ENCODE data around the gene MPZL3.

MPZL3 gene

DNA sequence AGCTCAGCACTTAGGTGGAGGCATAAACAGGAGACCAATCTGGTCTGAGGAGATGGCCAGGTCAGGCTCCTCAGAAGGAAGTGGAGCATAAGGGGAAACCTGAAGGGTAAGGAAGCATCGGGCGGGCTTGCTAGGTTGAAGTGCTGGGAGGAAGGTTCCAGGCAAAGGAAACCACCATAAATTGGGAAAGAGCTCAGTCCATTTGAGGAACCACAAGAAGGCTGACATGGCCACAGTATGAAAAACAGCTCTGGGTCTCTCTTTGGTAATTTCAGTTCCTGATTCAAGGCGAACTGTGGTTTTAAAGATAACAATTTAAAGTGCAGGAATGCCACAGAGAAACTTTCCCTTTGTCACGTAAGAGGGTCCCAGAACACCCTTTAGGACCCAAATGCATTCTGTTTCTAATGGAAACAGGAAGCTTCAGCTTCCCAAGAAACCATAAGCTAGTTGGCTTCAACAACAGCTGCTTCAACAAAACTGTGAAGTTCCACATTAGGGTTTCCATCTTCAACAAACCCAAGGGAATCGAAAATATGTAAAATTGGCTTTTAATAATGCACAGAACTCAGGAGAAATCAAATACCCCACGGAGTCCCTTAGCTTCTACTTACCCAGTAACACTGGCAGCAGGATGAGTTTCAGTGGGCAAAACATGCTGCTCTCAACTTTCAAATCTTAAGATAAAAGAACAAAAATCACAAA is 37.8 kb downstream of the MPZL3 start:
- no peak for DNase-seq (ENCODE audit: low read depth, low spot score)
- no peak overlapping the region for H3K27ac ChIP-seq

DNA sequence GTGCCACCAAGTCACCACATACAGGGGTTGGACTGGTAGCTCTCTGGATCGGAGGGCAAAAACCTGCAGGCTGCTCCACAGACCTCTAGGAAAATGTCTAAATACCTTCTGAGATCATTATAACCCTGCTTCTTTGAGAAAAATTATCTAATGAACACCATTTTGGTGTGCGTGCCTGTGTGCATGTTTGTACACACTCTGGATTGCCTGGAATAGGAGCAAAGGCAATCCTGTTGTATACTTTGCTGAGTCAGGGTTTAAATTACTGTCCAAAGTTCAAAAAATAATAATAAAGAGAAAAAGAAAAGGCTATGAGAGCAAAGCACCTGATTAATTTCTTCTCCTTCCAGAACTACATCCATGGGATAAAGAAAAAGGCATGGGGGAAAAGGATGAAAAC is 38.4 kb downstream of the MPZL3 start:
- no peak overlapping the region for H3K27ac ChIP-seq
- no peak for DNase-seq (ENCODE audit: low read depth, low spot score)

DNA sequence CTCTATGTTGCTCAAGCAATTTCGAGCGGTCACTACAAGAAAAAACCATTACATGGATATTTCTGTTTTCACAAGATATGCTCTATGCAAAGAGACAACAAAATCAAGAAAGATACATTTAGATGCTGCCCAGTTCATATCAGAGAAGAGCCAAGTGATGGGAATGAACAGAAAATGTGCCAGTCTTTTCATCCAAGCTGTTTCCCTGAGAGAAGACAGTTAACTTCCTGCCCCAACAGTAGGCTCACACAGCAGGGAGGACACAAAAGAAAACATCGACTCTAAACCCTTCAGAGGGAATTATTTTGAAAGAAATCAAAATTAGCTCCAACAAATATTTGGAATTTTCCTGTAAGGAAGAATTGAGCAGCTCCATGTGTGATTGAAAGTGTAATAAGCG is 39.0 kb downstream of the MPZL3 start:
- no peak overlapping the region for H3K27ac ChIP-seq
- DNase-seq (ENCODE audit: low read depth, low spot score): no peak

DNA sequence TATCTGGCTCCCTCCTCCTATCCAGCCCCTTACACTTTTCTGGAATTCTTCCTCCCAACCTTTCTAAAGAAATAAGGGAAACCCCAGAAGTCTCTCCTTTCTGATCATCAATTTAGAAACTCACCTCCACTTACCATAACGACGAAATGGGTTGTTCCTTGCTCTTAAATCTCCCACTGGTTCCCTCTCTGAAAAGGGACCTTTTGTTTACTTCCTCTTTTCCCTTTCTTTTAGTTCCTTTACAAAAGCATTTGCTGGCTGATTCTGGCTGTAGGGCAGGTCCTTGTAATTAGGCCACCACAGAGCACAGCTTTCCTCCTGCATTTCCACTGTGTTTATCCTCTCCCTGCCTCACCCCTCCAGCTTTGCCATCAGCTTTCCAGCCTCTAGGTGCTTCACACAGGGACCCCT is 39.4 kb downstream of the MPZL3 start:
- no peak overlapping the region for H3K27ac ChIP-seq
- no peak for DNase-seq (ENCODE audit: low read depth, low spot score)

DNA sequence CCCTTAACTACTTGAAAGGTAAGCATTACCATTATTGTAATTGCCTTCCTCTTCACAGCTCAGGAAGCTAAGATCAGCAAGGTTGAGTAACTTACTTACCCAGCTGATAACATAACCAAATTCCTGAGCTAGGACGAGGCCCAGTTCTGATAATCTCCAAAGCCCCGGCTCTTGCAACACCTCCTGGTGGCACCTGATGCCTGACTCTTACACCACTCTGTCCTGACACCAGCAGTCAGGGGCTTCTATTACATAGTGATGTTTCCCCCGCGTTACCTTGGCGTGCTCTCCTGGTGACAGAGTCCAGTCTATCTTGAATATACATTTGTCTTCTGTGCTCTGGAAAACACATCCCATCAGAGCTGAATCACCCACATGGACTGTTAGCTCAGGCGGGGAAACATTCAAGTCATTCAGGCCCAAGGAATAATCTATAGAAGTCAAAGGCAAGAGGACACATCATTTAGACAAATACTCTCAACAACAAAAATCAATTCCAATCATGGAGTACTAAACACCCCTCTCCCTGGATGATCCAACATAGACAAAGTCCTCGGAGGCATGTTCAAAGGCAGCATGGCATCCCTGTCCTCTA is 39.9 kb downstream of the MPZL3 start:
- H3K27ac ChIP-seq: no peak overlapping the region
- no peak for DNase-seq (ENCODE audit: low read depth, low spot score)

DNA sequence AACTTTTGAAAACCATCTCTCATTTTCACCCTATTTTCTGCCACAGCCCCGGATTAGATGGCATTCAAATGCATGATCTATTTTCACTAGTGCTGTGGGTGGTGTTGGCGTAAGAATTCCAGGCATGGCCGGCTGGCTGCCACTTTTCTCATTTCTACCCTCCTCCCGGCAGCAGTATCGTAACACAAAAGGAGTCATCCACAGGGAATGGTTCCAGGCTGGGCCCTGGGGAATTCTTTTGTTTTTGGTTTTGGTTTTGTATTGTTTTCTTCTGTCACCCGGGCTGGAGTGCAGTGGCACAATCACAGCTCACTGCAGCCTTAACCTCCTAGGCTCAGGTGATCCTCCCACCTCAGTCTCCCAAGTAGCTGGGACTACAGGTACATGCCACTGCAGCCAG is 41.2 kb downstream of the MPZL3 start:
- no peak overlapping the region for H3K27ac ChIP-seq
- DNase-seq (ENCODE audit: low read depth, low spot score): no peak

DNA sequence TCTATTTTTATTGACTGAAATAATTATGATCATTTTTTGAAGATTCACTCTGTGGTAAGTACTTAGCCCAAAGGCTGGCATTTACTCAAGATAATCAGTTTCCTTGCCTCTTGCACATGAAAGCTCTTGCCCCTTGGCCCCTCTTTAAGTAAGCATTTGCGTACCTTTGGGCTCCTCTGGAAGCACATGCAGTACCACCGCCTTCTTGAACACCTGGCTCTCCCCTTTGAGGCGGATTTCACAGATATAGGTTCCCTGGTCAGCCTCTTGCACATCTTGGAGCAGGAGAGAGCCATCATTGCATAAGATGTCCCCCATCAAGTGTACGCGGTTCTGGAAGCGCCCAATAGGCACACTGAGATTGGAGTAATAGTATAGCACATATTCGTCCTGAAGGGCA is 41.8 kb downstream of the MPZL3 start:
- no peak for DNase-seq (ENCODE audit: low read depth, low spot score)

DNA sequence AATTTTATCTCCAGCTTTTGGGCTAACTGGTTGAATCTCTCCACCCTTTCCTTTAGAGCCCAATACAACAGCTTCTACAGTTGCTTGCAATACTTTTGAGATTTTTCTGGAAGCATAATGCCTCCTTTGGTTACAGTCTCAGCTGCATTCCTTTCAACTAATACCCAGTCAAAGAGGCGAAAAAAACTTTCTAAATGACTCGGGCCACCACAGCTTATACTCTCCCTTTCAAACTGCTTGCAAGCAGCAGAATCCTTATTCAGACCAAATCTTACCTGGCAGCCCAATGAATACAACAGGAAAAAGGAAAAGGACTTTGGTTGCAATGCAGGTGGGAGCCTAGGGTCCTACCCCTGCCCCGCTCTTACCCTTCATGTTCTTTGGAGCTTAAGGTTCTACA is 43.1 kb downstream of the MPZL3 start:
- no peak overlapping the region for H3K27ac ChIP-seq

More for the DNA sequence above, 41.8 kb downstream of the MPZL3 start:
- no peak overlapping the region for H3K27ac ChIP-seq

DNA sequence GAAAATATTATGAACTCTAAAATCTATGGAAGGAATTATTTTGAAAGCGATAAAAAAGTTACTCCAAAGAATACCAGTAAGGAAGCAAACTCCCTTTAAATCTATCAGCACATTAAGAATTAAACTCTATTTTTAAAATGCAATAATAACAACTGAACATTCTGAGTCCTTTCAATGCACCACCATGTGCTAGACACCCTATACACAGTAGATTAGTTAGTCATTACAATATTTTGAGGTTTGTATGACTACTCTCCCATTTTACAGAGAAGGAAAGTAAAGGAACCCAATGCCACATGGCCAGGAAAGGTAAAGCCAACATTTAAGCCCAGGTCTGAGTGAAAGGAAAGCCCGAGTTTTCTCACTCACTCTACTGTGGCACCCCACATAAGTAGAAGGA is 45.1 kb downstream of the MPZL3 start:
- no peak overlapping the region for H3K27ac ChIP-seq

More for the DNA sequence above, 43.1 kb downstream of the MPZL3 start:
- DNase-seq (ENCODE audit: low read depth, low spot score): no peak

DNA sequence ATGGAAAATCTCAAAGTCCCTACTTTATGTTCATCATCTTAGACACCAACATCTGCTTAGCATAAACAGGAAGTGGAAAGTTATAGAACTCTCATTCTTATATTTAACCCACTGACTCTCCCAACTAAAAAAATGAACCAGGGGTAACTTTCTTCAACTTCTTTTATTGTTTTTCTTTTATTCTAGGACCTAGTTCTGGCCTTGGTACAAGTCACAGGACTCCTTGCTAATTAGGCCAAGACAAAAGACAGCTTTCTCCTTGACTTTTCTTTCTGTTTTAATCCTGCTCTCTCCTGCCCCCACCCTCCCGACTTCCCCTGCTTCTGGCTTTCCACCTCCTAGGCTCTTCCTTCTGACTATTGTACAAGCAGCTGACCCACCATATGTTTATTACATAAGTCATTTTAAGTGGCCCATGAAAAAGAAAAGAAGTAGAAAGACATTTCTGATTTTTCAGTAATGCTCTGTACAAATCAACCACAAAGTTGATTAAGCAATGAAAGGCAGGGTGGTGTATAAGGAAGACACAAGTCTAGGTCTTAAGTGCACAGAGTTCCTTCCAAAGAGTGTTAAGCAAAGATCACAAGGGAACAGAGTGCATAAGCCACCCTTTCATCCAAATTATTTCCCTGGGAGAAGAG is 45.7 kb downstream of the MPZL3 start:
- DNase-seq (ENCODE audit: low read depth, low spot score): no peak
- H3K27ac ChIP-seq: no peak overlapping the region

More for the DNA sequence above, 45.1 kb downstream of the MPZL3 start:
- no peak for DNase-seq (ENCODE audit: low read depth, low spot score)

DNA sequence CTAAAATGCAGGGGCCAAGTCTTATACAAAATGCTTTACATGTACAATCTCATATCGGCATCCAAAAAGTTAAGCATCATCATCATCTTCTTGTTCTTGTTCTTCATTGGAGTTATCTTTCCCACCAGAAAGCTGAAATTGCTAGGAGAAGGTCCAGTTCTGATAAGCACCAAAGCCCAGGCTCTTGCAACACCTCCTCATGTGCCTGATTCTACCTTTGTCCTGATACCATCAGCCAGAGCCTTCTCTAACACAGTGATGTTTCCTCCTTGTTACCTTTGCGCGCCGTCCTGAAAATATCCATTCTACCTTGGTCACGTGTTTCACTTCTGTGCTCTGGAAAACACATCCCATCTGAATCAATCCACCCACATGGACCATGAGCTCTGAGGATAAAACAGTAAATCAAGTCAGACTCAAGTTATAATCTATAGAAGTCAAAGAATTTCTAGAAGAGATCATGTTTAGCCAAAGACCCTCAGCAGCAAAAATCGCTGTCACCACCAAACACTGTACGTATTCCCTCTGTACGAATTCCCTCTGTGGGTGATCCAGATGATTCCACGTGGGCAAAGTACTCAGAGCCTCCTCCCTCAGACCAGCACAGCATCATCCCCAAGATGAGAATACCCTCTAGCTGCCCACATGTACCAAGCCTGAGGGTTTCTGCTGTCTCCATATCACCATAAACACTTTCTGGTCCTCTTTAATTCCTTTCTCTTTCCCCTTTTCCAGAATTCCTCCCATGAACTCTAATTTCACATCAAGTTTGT is 46.4 kb downstream of the MPZL3 start:
- no peak for DNase-seq (ENCODE audit: low read depth, low spot score)
- no peak overlapping the region for H3K27ac ChIP-seq

DNA sequence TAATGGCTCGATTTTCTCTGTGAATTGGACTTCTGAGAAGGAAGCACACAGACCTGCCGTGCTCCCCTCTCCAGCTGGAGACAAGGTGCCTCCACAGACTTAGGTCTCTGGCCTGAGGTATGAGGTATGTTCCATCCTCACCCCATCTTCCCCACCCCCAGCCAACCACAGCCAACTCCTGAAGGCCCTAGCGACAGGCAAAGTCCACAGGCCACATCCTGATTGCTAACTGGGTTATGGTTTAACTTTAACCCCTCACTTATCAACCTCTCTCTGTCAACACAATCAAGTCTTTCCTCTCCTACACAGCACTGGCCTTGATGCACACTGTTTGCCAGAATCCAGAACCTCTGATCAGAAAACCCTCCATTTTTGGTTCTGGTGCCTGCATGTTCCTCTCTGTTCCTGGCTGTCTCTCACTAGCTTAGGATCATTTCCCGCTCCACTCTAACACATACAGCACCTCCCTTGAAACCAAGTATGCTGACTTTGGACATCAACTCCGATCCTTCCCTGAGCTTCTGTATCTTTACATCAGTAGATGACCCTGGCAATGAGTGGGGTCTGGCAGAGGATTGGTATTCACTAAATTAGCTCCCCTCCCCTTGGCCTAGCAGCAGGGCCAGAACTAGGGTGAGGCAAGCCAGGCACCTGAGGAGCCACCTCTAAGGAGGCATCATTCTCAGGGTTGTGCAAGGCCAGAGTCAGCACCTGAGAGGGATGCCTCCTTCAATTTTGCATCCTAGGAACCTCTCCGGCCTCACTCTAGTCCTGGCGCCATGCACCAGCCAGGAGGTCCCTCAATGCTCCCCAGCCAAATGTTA is 49.4 kb downstream of the MPZL3 start:
- DNase-seq (ENCODE audit: low read depth, low spot score): no peak
- no peak overlapping the region for H3K27ac ChIP-seq

DNA sequence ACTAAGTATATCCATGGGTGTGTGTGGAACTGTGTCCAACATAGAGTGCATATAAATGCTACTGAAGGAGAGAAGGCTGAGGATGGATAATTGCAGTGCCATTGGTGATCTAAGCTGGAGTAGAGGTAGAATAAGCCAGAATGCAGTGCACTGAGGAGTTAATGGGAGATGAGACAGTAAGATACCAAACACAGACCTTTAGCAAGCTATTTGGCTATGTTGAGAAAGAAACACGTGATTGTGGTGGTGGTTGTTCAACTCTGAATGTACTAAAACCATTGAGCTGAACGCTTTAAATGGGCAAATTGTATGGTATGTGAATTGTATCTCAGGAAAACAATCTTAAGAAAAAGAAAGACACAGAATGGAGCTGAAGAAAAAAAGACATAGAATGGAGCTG is 50.2 kb downstream of the MPZL3 start:
- no peak overlapping the region for H3K27ac ChIP-seq

DNA sequence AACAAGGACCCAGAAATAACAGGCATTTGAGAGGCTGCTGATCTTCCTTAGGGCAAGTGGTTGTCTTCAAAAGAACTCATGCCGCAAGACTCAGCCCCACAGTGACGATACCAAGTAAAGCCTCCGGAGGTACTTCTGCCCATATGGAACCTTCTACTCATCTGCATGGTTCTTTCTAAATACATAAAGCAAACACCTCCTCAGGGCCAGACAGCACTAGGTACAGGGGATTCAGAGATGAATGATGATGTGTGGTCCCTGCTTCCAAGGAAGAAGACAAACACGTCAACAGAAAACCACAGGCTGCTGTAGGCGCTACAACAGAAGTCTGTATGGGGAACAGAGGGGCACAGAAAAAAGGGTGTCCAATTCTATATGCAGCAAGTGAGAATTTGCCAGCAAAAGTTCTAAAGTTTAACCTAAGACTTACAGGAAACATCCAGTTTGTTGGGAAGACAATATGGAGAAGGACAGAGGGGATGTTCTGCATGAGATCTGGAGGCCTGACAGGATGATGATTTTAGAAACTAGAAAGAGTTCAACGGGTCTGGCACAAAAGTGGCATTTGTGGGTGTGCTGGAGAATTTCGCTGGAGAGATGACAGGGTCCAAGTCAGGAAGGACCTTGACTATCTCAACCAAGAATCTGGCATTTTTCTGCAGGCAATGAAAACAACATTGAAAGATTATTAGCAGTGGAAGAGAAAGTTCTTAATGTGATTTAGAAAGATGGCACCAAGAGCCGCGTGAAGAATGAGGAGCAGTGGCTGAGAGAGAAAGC is 51.1 kb downstream of the MPZL3 start:
- H3K27ac ChIP-seq: no peak overlapping the region
- DNase-seq (ENCODE audit: low read depth, low spot score): no peak

More for the DNA sequence above, 50.2 kb downstream of the MPZL3 start:
- no peak for DNase-seq (ENCODE audit: low read depth, low spot score)

DNA sequence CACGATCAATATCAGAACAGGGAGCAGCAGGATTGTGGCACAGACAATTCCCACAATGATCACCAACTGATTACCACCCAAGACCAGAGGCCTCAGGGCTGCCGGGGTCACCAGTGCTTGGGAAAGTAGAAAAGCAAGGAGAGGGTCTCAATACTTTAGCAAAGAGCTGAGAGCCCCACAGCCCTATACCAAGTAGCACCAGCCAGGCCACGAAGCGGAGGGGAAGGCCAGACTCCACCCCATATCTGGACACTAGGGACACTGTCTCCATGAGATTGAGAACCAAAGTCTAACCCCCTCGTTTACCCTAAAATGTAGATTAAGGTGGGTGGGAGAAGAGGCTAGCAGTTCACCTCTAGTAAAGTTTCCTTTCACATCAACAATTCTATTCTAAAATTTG is 51.7 kb downstream of the MPZL3 start:
- no peak overlapping the region for H3K27ac ChIP-seq
- no peak for DNase-seq (ENCODE audit: low read depth, low spot score)

DNA sequence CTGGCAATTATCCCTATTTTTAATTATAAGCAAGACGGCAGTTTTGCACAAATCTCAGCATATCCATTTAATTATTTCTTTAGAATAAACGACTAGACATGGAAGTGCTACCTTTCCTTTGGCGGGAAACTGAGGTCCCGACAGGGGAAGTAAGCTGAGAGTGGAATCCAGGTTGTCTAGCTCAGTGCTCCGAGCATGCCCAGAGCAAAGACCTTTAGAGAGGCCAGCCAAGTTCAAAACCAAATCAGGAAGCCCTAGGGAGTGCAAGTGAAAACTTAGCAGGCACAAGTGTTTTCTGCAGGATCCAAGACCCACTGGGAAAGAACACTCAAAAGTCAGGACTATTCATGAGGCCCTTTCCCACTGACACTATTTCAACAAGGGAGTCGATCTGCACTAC is 53.0 kb downstream of the MPZL3 start:
- H3K27ac ChIP-seq: no peak overlapping the region
- no peak for DNase-seq (ENCODE audit: low read depth, low spot score)

DNA sequence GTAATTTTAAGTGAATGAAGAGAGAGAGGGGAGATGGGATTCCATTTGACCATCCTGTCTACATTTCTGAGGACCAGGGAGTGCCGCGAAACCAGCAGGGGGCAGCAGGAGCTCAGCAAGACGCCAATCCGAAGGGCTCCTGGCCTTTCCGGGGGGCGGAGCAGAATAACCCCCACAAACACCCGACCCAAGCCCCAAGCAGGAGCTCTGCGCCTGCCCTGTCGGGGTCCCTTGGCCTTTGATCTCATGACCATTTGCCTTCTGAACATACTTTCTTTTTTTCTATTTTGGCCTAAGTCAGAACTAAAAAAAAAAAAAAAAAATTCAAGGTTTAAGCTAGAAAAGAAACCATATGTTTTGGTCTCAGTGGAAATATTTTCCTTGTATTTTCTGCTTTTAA is 53.8 kb downstream of the MPZL3 start:
- H3K27ac ChIP-seq: no peak overlapping the region
- no peak for DNase-seq (ENCODE audit: low read depth, low spot score)

DNA sequence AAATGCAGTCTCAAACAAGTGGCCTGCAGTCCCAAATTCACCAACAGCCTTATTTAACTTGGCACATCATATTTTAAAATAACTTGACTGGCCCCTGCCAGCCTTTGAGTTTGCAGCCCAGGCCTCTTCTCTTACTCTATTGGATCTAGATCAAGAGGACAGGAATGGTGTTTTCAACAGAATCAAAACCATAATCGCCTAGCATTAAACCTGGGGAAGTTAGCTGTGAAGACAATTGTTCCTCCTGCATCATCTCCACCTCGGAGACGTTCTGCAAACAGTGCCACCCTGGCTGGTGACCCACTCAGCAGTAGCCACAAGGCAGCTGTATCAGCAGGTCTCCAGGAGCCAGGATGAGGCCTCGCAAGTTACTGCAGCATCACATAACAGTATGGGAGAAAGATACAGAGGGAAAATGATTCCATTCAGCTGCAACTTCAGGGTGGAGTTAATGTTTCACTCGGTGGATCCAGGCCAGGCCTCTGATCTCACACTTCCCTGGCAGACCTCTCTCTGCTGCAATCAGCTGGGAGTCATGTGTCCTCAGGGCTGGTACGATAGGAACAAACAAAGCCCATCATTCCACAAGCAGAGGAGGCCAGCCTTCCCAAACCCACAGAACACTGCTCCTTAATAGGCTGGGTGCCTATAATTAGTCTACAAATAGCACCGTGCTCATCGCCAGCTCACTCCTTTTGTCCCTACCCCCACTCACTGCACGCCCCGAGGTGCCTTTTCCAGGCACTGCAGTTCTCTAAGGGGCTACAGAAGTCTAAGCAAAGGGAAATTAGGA is 57.1 kb downstream of the MPZL3 start:
- peak overlapping the region; percentile 68 for H3K27ac ChIP-seq
- DNase-seq (ENCODE audit: low read depth, low spot score): peak; percentile 77

Data from epithelial cell of prostate (primary cell).